ENCODE results near the gene VPS4A.

DNA sequence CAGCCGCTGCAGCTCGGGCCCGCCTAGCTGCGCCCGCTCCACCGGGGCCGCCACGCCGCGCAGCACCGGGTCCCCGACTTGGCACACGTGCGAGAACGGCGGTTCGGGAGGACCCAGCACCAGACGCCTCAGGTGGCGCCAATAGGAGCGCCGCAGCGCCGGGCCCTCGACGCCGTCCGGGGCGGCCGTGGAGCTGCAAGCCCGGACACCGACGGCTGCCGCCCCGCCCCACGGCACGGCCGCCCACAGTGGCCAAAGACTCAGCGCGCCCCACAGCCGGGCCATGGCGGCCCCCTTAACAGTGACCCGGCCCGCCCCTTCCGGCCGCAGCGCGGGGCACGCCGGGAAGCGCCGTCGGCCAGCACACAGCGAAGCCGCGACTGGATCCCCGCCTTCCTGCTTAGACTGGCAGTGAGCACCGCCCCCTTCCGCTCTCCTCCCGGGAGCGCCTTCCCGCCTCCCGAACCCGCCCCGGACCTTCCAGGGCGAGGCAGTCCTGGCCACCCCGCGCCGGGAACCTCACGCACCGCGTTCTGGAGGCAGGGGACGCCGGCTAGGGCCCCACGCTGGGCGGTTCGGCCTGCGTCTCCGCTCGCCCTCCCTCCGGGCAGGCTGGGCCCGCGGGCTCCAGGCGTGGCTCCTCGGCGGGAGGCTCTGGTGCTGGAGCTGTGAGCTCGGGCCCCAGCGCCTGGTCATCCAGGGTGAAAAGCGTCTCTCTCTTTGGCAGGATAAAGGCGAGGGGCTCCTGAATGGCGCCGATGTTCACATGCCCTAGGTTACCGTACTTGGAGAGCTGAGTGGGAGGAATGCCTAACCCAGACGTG lies 19.3 kb downstream of the VPS4A start, which contains the start of gene PDF:
- TF ChIP-seq POLR2A (IDR thresholded peaks at IDR 0.05), result peak in 1 of 2 donors; percentile 79
- TF ChIP-seq, protein P1, sequence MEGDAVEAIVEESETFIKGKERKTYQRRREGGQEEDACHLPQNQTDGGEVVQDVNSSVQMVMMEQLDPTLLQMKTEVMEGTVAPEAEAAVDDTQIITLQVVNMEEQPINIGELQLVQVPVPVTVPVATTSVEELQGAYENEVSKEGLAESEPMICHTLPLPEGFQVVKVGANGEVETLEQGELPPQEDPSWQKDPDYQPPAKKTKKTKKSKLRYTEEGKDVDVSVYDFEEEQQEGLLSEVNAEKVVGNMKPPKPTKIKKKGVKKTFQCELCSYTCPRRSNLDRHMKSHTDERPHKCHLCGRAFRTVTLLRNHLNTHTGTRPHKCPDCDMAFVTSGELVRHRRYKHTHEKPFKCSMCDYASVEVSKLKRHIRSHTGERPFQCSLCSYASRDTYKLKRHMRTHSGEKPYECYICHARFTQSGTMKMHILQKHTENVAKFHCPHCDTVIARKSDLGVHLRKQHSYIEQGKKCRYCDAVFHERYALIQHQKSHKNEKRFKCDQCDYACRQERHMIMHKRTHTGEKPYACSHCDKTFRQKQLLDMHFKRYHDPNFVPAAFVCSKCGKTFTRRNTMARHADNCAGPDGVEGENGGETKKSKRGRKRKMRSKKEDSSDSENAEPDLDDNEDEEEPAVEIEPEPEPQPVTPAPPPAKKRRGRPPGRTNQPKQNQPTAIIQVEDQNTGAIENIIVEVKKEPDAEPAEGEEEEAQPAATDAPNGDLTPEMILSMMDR (IDR thresholded peaks at IDR 0.05), result peak in 2 of 12 donors; percentile 14 to 22

Data from heart left ventricle (tissue), 13 donors.